Measurements from ENCODE around the gene DET1.

DNA sequence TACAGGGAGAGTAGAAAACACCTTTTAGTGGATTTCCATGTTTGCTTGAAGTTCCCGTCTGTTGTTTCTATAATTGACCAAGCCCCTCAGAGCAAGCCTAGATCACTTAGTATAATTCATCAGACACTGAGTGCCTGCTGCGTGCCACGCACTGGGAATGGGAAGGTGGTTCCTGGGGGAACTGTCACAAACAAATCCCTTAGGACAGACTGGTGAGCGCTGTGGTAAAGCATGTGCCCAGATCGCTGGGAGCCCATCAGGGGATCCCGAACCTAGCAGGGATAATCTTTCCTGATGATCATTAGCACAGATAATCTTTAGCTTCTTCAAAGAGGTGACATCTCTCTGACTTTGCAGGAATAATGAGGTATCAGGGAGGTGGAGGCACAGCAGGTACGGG lies 69.4 kb downstream of the DET1 start:
- TF ChIP-seq, protein P1, sequence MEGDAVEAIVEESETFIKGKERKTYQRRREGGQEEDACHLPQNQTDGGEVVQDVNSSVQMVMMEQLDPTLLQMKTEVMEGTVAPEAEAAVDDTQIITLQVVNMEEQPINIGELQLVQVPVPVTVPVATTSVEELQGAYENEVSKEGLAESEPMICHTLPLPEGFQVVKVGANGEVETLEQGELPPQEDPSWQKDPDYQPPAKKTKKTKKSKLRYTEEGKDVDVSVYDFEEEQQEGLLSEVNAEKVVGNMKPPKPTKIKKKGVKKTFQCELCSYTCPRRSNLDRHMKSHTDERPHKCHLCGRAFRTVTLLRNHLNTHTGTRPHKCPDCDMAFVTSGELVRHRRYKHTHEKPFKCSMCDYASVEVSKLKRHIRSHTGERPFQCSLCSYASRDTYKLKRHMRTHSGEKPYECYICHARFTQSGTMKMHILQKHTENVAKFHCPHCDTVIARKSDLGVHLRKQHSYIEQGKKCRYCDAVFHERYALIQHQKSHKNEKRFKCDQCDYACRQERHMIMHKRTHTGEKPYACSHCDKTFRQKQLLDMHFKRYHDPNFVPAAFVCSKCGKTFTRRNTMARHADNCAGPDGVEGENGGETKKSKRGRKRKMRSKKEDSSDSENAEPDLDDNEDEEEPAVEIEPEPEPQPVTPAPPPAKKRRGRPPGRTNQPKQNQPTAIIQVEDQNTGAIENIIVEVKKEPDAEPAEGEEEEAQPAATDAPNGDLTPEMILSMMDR (IDR thresholded peaks at IDR 0.05), result no peak
- TF ChIP-seq, protein P2, sequence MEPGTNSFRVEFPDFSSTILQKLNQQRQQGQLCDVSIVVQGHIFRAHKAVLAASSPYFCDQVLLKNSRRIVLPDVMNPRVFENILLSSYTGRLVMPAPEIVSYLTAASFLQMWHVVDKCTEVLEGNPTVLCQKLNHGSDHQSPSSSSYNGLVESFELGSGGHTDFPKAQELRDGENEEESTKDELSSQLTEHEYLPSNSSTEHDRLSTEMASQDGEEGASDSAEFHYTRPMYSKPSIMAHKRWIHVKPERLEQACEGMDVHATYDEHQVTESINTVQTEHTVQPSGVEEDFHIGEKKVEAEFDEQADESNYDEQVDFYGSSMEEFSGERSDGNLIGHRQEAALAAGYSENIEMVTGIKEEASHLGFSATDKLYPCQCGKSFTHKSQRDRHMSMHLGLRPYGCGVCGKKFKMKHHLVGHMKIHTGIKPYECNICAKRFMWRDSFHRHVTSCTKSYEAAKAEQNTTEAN (CRISPR knock-in tag; IDR thresholded peaks at IDR 0.05), result no peak
- TF ChIP-seq ATF1 (CRISPR knock-in tag; IDR thresholded peaks at IDR 0.05) (no peak), NR3C1 (CRISPR knock-in tag; conservative IDR thresholded peaks at IDR 0.05; ENCODE audit: low read depth) (no peak), ZNF263 (CRISPR knock-in tag; IDR thresholded peaks at IDR 0.05; ENCODE audit: low read depth) (no peak), NFYB (CRISPR knock-in tag; conservative IDR thresholded peaks at IDR 0.05; ENCODE audit: low read depth) (no peak), JAZF1 (CRISPR knock-in tag; IDR thresholded peaks at IDR 0.05) (no peak), SP1 (CRISPR knock-in tag; conservative IDR thresholded peaks at IDR 0.05) (no peak)
- TF ChIP-seq, protein P3, sequence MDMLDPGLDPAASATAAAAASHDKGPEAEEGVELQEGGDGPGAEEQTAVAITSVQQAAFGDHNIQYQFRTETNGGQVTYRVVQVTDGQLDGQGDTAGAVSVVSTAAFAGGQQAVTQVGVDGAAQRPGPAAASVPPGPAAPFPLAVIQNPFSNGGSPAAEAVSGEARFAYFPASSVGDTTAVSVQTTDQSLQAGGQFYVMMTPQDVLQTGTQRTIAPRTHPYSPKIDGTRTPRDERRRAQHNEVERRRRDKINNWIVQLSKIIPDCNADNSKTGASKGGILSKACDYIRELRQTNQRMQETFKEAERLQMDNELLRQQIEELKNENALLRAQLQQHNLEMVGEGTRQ (CRISPR knock-in tag; IDR thresholded peaks at IDR 0.05), result no peak
- TF ChIP-seq, protein P4, sequence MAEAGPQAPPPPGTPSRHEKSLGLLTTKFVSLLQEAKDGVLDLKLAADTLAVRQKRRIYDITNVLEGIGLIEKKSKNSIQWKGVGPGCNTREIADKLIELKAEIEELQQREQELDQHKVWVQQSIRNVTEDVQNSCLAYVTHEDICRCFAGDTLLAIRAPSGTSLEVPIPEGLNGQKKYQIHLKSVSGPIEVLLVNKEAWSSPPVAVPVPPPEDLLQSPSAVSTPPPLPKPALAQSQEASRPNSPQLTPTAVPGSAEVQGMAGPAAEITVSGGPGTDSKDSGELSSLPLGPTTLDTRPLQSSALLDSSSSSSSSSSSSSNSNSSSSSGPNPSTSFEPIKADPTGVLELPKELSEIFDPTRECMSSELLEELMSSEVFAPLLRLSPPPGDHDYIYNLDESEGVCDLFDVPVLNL (CRISPR knock-in tag; IDR thresholded peaks at IDR 0.05; ENCODE audit: borderline replicate concordance, low read depth), result no peak
- TF ChIP-seq, protein P5, sequence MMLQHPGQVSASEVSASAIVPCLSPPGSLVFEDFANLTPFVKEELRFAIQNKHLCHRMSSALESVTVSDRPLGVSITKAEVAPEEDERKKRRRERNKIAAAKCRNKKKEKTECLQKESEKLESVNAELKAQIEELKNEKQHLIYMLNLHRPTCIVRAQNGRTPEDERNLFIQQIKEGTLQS (CRISPR knock-in tag; conservative IDR thresholded peaks at IDR 0.05), result no peak
- TF ChIP-seq, protein P6, sequence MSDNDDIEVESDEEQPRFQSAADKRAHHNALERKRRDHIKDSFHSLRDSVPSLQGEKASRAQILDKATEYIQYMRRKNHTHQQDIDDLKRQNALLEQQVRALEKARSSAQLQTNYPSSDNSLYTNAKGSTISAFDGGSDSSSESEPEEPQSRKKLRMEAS (CRISPR knock-in tag; IDR thresholded peaks at IDR 0.05), result no peak
- TF ChIP-seq, protein P7, sequence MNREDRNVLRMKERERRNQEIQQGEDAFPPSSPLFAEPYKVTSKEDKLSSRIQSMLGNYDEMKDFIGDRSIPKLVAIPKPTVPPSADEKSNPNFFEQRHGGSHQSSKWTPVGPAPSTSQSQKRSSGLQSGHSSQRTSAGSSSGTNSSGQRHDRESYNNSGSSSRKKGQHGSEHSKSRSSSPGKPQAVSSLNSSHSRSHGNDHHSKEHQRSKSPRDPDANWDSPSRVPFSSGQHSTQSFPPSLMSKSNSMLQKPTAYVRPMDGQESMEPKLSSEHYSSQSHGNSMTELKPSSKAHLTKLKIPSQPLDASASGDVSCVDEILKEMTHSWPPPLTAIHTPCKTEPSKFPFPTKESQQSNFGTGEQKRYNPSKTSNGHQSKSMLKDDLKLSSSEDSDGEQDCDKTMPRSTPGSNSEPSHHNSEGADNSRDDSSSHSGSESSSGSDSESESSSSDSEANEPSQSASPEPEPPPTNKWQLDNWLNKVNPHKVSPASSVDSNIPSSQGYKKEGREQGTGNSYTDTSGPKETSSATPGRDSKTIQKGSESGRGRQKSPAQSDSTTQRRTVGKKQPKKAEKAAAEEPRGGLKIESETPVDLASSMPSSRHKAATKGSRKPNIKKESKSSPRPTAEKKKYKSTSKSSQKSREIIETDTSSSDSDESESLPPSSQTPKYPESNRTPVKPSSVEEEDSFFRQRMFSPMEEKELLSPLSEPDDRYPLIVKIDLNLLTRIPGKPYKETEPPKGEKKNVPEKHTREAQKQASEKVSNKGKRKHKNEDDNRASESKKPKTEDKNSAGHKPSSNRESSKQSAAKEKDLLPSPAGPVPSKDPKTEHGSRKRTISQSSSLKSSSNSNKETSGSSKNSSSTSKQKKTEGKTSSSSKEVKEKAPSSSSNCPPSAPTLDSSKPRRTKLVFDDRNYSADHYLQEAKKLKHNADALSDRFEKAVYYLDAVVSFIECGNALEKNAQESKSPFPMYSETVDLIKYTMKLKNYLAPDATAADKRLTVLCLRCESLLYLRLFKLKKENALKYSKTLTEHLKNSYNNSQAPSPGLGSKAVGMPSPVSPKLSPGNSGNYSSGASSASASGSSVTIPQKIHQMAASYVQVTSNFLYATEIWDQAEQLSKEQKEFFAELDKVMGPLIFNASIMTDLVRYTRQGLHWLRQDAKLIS (CRISPR knock-in tag; IDR thresholded peaks at IDR 0.05; ENCODE audit: borderline replicate concordance), result no peak
